Natural killer cell (primary cell): ENCODE measurements around the gene PFKFB2. TPM values are rescaled to one million over a fixed set of nuclear protein-coding genes. Genes with fewer than 3 reads are reported as not detected.

ENCODE experiments used
- ATAC-seq, 3 donors: fragments of 150-1000 bp in 2 of 3; fragments of 200-7000 bp in 1 of 3; cut with Tn5 transposase; 1 replicate in 1 of 3; 2 replicates in 2 of 3; pipeline ENCODE4 v1.10.0; 2021; ENCODE audit warnings: mild to moderate bottlenecking in 2 of 3, moderate library complexity in 2 of 3
- DNase-seq, 2 donors: peaks; one replicate each; pipeline versions ENCODE4 v3.0.0 to v3.0.0-alpha.2; 2013 to 2021; ENCODE audit warnings: mixed read lengths in 1 of 2
- H3K27ac ChIP-seq: one replicate; pipeline ENCODE4 v1.5.1; 2013; ENCODE audit warnings: mild to moderate bottlenecking, low read length
- H3K27me3 ChIP-seq: one replicate; pipeline ENCODE4 v1.6.1; 2013; ENCODE audit warnings: low read length; ENCODE audit not compliant: control insufficient read depth, insufficient read depth
- H3K36me3 ChIP-seq: one replicate; pipeline ENCODE4 v1.6.1; 2013; ENCODE audit warnings: low read length; ENCODE audit not compliant: control insufficient read depth, insufficient read depth
- H3K4me1 ChIP-seq: one replicate; pipeline ENCODE4 v1.6.1; 2013; ENCODE audit warnings: low read length; ENCODE audit not compliant: control insufficient read depth, insufficient read depth
- H3K4me3 ChIP-seq: one replicate; pipeline ENCODE4 v1.5.1; 2013; ENCODE audit warnings: low read length
- H3K9me3 ChIP-seq: one replicate; pipeline ENCODE4 v1.6.1; 2013; ENCODE audit warnings: low read length; ENCODE audit not compliant: control insufficient read depth, insufficient read depth
- H3K27ac Mint-ChIP-seq, 2 donors: one replicate each; pipeline ENCODE4 v1.8.0; 2022; ENCODE audit warnings: mild to moderate bottlenecking in 2 of 2, mixed read lengths in 2 of 2, moderate library complexity in 1 of 2
- H3K27me3 Mint-ChIP-seq, 2 donors: one replicate each; pipeline ENCODE4 v1.8.0; 2022; ENCODE audit warnings: low read depth in 2 of 2, mixed read lengths in 2 of 2
- H3K36me3 Mint-ChIP-seq: one replicate; pipeline ENCODE4 v1.8.0; 2022; ENCODE audit warnings: mixed read lengths
- H3K4me1 Mint-ChIP-seq, 2 donors: one replicate each; pipeline ENCODE4 v1.8.0; 2022; ENCODE audit warnings: mixed read lengths in 2 of 2
- H3K4me3 Mint-ChIP-seq: one replicate; pipeline ENCODE4 v1.8.0; 2022; ENCODE audit warnings: mild to moderate bottlenecking, moderate library complexity, mixed read lengths
- H3K9me3 Mint-ChIP-seq, 2 donors: one replicate each; pipeline ENCODE4 v1.8.0; 2022; ENCODE audit warnings: mixed read lengths in 2 of 2
- CTCF ChIP-seq: fragments of 200-600 bp; IDR thresholded peaks from one replicate; pipeline ENCODE4 v1.8.0; 2022; ENCODE audit warnings: antibody characterized with exemption
- WGBS: methylation state at CpG from one replicate; pipeline ENCODE4 v1.1.7; 2013; ENCODE audit warnings: missing lambda C conversion rate; ENCODE audit not compliant: insufficient coverage; 5-methylcytosine and 5-hydroxymethylcytosine counted together
- intact Hi-C: fragments of 100-400 bp; cut with micrococcal nuclease; formaldehyde crosslinking; loops from one replicate; pipeline ENCODE4 v1.14.2; 2022
- total RNA-seq, 4 donors: library from RNA; stranded (reverse); fragments of 120-200 nt in 1 of 4; gene quantifications; one replicate each; pipeline versions ENCODE4 v1.2.3 to v1.2.4, GENCODE V29; 2013 to 2022

The PFKFB2 gene
- total RNA-seq, 3 donors from 2014 or later (not counting 1 experiment from before 2014, with no cell fraction given) = 5.3 to 8.5 (median 7.4) TPM

- H3K4me1 Mint-ChIP-seq = no peaks in the 10 kb centered on the region
- intact Hi-C loops = no loop called here
- 83% methylated on average over 7 of the region's 7 CpGs for WGBS
Measured at GRCh38 chr1:207031632-207032264, 21.3 kb upstream of the PFKFB2 start.

DNA sequence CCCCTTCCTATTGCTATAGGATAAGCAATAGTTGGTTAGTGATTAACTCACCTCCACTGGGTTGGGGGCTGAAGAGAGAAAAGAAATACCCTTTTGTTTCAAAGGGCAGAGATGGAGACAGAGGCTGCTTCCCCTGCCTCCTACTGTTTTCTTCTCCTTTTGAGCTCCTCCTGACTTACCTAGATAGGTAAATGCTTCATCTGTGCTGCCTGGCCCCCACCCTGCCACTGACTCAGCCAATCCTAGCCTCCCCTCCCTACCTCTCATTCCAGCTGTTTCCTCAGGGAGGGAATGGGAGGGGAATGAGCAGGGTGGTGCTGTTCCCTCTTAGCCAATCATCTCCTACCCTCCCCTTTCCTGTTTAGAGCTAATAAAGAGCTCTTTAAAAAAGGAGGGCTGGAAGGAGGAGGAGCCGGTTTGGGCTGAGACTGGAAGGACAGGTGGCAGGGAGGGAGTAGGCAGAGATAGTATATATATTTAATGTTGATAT, 20.5 kb upstream of the PFKFB2 start, which contains the start of gene C1orf116:
Gene C1orf116, minus strand, starts transcription at position 229 of the 490 bp plus-strand sequence. CDS start 5,158 bp downstream, outside the sequence.
- H3K27ac ChIP-seq = no peak within 1 kb of the TSS
- intact Hi-C loops = no loop called here
- H3K4me1 Mint-ChIP-seq = no peaks in the 10 kb centered on the region

More at GRCh38 chr1:207031632-207032264, 21.3 kb upstream of the PFKFB2 start:
- Mint-ChIP-seq H3K27ac (no peak overlapping the region), H3K9me3 (no peaks in the 10 kb centered on the region), H3K4me3 (no peak overlapping the region), H3K36me3 (no peaks in the 10 kb centered on the region), H3K27me3 (peaks cover 32 to 48% of the 10 kb centered on the region in 2 donors)
- no peak for DNase-seq
- Histone ChIP-seq H3K27ac (no peak overlapping the region), H3K36me3 (no peaks in the 10 kb centered on the region), H3K4me1 (no peaks in the 10 kb centered on the region), H3K4me3 (no peak overlapping the region), H3K27me3 (peaks cover 10% of the 10 kb centered on the region), H3K9me3 (no peaks in the 10 kb centered on the region)
- ATAC-seq = no peak
- no peak for TF ChIP-seq CTCF

DNA sequence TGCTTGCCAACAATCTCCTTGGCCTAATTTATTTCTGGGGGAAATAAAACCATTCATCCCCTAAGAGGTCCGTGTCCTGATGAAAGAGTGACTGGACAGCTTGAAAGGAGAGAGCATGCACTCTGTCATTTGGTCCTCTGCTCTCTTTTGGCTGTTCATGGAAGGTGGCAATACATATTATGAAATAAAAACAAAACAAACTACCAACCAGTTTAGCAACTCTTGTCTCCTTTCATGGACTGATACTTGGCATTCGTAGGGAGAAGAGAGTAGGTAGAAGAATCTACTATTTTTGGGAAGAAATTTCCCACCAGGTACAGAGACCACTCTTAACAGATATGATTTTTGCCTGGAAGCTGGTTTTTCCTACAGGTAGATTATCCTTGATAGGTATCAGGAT, 19.8 kb upstream of the PFKFB2 start:
- WGBS = 86% methylated on average over 1 of the region's 2 CpGs
- H3K36me3 ChIP-seq = no peaks in the 10 kb centered on the region

More for the DNA sequence above, 20.5 kb upstream of the PFKFB2 start, which contains the start of gene C1orf116:
- Histone ChIP-seq H3K27me3 (peaks cover 13% of the 10 kb centered on the region), H3K9me3 (no peaks in the 10 kb centered on the region), H3K4me3 (no peak within 1 kb of the TSS), H3K4me1 (no peaks in the 10 kb centered on the region), H3K36me3 (no peaks in the 10 kb centered on the region)
- no peaks in the 10 kb centered on the region for H3K36me3 Mint-ChIP-seq
- H3K4me3 Mint-ChIP-seq = no peak within 1 kb of the TSS
- no peak for TF ChIP-seq CTCF
- H3K27ac Mint-ChIP-seq = no peak within 1 kb of the TSS
- H3K9me3 Mint-ChIP-seq = no peaks in the 10 kb centered on the region
- 7% methylated on average over 1 of the region's 1 CpG for WGBS
- DNase-seq = no peak
- no peak for ATAC-seq
- peaks cover 28 to 48% of the 10 kb centered on the region in 2 donors for H3K27me3 Mint-ChIP-seq

More for the DNA sequence above, 19.8 kb upstream of the PFKFB2 start:
- Mint-ChIP-seq H3K27ac (no peak overlapping the region), H3K36me3 (no peaks in the 10 kb centered on the region), H3K27me3 (peaks cover 28 to 45% of the 10 kb centered on the region in 2 donors), H3K4me1 (no peaks in the 10 kb centered on the region), H3K4me3 (no peak overlapping the region), H3K9me3 (no peaks in the 10 kb centered on the region)
- intact Hi-C loops = no loop called here
- ATAC-seq = no peak
- H3K27me3 ChIP-seq = peaks cover 13% of the 10 kb centered on the region
- no peak overlapping the region for H3K27ac ChIP-seq
- no peak for DNase-seq
- no peak for TF ChIP-seq CTCF
- H3K4me1 ChIP-seq = no peaks in the 10 kb centered on the region
- H3K9me3 ChIP-seq = no peaks in the 10 kb centered on the region
- no peak overlapping the region for H3K4me3 ChIP-seq
